HG03442 (cell line): ENCODE results near the gene TSEN54.

Source experiments
- ATAC-seq: cut with Tn5 transposase; IDR thresholded peaks from one replicate; pipeline ENCODE4 v1.9.1; 2021; ENCODE audit warnings: mild to moderate bottlenecking, moderate library complexity; ENCODE audit not compliant: unreplicated experiment

Gene TSEN54

GRCh38 chr17:75559958-75560533, 43.7 kb downstream of the TSEN54 start:
- no peak for ATAC-seq

DNA sequence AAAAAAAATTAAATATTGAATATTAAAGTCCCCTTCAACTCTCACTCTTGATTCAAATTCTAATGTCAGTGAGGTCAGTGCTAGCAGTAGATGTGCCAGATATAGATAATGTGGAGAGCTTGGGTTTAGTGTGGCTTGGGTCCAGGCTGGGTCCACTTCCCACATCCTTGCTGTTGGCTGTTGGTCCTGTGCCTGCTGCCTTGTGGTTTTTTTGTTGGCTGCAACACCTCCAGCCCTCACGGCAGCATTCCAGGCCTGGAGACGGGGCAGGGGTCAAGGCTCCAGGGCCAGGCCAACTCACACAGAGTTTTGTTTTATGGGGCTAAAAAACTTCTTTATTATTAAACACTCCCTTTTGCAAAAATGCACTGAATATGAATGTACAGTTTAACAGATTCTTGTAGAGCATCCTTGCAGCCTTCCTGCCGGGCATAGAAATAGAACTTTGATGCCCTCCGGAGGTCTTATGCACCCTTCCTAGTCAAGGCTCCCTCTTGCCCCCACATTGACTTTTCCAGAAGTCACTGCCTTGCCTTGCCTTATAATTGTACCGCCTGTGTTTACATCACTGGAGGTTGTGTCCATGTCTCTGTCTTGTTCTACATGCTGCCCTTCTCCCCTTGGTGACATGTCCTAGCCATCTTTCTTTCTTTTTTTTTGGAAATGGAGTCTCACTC, 45.7 kb downstream of the TSEN54 start:
- no peak for ATAC-seq

DNA sequence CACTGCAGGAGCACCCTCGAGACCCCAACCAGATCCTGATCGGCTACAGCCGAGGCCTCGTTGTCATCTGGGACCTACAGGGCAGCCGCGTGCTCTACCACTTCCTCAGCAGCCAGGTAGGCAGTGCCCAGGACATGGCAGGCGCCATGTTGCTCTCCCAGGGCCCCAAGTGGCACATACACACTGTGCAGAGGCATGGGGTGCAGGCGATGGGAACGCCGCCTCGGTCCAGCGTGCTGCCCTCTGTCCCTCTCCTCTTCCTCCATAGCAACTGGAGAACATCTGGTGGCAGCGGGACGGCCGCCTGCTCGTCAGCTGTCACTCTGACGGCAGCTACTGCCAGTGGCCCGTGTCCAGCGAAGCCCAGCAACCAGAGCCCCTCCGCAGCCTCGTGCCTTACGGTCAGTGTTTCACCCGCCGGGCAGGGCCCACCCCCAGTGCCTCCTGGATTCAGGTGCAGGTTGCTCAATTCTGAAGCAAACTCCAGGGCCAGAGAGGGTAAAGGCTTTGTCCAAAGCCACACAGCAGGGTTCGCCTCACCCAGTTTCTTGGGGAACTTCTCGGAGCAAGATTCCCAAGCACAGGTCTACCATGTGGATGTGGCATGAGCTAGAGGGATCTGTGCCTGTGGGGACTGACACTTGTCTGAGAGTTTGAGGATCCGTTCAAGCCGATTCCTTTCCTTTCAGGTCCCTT, 46.9 kb downstream of the TSEN54 start:
- no peak for ATAC-seq

- ATAC-seq: no peak
These were observed 47.9 kb downstream of the TSEN54 start for GRCh38 chr17:75564195-75564594.

- ATAC-seq: no peak
These were observed 48.7 kb downstream of the TSEN54 start for GRCh38 chr17:75565066-75565465.

- ATAC-seq: no peak
These were observed 49.3 kb downstream of the TSEN54 start for GRCh38 chr17:75565618-75566017.

DNA sequence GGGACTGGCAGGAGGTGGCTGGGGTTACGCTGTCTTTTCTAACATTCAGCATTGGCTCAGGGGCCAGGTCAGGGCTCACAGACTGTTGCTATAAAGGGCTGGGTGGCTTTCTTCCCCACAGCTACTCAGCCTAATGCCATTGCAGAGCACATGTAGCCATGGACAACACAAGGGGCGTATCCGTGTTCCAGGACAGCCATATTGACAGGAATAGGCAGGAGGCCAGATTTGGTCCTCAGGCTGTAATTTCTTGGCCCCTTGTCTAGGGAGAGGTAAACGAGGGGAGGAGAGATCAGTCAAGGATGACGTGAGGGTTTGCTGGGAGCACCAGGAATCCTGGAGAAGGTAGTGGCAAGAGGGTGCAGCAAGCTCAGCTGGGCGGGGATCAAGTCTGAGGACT, 50.1 kb downstream of the TSEN54 start:
- no peak for ATAC-seq

GRCh38 chr17:75566834-75567233, 50.5 kb downstream of the TSEN54 start:
- no peak for ATAC-seq

DNA sequence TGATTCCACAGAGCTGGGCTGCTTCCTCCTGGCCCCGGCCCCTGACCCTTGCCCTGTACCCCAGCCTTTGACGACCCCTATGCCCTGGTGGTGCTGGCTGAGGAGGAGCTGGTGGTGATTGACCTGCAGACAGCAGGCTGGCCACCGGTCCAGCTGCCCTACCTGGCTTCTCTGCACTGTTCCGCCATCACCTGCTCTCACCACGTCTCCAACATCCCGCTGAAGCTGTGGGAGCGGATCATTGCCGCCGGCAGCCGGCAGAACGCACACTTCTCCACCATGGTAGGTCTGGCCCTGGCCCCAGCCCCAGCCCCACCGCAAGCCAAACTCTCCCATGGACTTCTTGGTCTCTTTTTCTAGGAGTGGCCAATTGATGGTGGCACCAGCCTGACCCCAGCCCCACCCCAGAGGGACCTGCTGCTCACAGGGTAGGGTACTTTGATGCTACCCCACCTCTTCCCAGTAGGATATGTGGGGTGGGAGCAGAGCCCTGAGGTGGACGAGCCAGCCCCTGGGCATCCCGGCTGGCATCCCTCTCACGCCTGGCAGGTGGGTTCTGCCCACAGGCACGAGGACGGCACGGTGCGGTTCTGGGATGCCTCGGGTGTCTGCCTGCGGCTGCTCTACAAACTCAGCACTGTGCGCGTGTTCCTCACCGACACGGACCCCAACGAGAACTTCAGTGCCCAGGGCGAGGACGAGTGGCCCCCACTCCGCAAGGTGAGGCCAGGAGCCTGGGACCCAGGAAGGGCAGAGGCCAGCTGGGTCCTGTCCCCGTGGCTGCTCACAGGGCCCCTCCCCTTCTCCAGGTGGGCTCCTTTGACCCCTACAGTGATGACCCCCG, 52.3 kb downstream of the TSEN54 start:
- no peak for ATAC-seq

GRCh38 chr17:75570034-75570676, 53.8 kb downstream of the TSEN54 start:
- ATAC-seq: no peak

DNA sequence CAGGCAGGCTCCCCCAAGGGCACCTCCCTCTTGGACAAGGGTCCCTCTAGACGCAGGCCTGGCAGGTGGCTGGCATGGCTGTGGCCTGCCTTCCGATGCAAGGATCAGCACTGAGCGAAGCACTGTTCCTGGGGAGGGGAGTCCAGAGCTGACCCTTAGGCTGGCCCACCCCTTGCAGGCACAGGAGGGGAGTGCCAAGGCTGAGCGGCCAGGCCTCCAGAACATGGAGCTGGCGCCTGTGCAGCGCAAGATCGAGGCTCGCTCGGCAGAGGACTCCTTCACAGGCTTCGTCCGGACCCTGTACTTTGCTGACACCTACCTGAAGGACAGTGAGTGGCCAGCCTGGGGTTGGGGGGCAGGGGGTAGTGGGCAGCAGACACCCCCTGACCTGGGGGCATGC, 54.4 kb downstream of the TSEN54 start:
- ATAC-seq: no peak

DNA sequence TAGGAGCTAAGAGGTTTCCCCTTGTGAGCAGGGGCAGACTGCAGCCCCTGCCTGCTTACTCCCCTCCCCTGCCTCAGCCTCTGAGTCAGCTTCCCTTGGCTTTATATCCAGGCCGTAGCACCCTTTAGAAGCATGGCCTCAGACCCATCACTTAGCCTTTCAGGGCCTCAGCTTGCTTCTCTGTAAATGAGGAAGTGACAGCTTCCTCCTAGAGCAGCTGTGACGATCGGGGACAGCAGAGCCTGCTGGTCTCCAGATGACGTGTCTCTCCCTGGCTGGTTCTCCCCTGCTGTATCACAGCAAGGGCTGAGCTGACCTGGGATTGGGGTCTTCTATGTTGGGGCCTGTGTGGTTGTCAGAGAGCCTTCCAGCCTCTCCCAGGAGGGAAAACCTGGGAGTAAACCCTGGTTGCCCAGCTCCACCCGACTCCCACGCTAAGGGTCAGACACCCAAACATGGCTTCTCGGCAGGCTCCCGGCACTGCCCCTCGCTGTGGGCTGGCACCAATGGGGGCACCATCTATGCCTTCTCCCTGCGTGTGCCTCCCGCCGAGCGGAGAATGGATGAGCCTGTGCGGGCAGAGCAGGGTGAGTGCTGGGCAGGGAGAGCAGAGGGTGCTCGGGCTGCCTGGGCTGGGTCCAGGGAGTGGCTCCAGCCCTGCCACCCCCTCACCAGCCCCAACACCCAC, 55.0 kb downstream of the TSEN54 start:
- ATAC-seq: no peak

GRCh38 chr17:75571885-75572215, 55.5 kb downstream of the TSEN54 start:
- no peak for ATAC-seq

DNA sequence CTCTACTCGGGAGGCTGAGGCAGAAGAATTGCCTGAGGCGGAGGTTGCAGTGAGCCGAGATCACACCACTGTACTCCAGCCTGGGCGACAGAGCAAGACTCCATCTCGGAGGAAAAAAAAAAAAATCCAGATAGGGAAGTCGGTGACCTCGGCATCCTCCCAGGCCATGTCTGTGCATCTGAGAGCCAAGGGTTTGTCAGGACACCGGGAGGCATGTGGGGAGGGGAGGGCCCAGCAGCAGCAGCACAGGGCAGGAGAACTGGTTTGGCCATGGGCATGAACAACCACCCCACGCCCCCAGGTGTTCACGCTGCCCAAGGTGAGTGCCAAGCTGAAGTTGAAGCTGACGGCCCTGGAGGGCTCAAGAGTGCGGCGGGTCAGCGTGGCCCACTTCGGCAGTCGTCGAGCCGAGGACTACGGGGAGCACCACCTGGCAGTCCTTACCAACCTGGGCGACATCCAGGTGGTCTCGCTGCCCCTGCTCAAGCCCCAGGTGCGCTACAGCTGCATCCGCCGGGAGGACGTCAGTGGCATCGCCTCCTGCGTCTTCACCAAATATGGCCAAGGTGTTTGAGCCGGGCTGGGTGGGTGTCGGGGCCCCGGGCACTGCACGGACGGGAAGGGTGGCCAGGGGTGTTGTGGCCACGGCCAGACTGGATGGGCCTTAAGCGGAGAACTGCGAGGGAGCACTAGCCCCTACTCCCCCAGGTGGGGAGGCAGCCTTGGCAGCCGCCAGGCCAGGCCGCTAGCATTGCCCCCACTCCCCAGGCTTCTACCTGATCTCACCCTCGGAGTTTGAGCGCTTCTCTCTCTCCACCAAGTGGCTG, 56.6 kb downstream of the TSEN54 start:
- ATAC-seq: no peak

GRCh38 chr17:75573540-75573957, 57.2 kb downstream of the TSEN54 start:
- ATAC-seq: no peak

DNA sequence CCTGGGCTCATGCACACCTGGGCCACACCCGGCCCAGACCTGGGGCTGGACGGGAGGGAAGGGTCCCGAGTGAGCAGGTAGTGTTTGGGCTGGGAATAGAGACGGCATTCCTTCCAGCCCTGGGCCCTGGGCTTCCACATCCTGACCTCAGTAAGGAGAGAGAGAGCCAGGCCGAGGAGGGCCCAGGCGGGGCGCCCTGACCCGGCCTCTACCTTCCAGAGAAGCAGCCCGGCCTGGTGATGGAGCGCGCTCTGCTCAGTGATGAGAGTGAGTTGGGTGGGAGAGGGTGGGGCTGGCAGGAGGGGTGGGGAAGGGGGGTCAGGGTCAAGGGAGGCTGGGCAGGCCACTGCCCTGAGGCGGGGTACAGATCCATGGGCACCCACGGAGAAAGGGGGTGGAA, 57.7 kb downstream of the TSEN54 start:
- no peak for ATAC-seq
